Epithelial cell of proximal tubule (primary cell): Measurements from ENCODE around the gene NPIPB2. TPM values are rescaled to one million over a fixed set of nuclear protein-coding genes. Genes with fewer than 3 reads are reported as not detected.
"Not testable (repeated sequence)": the region's sequence is repeated elsewhere in the genome, so short reads cannot be mapped to it uniquely, and the experiment has no call there.

Source experiments
- DNase-seq: peaks from one replicate; pipeline ENCODE4 v3.0.0-alpha.2; 2011; ENCODE audit warnings: low read depth
- H3K4me3 ChIP-seq: 2 replicates; pipeline ENCODE4 v1.5.1; 2011; ENCODE audit warnings: low read depth, mild to moderate bottlenecking, low read length
- total RNA-seq: library from RNA; depleted of rRNA; stranded (reverse); fragments of >200 nt; gene quantifications from 2 replicates; pipeline ENCODE4 v1.2.3, GENCODE V29; 2015
- TF ChIP-seq, protein P1 (sequence below): conservative IDR thresholded peaks from 2 replicates; pipeline ENCODE4 v1.5.1; 2012; ENCODE audit warnings: low read depth, mild to moderate bottlenecking, low read length

Gene NPIPB2
- total RNA-seq, 1 donor from 2014 or later = not detected

DNA sequence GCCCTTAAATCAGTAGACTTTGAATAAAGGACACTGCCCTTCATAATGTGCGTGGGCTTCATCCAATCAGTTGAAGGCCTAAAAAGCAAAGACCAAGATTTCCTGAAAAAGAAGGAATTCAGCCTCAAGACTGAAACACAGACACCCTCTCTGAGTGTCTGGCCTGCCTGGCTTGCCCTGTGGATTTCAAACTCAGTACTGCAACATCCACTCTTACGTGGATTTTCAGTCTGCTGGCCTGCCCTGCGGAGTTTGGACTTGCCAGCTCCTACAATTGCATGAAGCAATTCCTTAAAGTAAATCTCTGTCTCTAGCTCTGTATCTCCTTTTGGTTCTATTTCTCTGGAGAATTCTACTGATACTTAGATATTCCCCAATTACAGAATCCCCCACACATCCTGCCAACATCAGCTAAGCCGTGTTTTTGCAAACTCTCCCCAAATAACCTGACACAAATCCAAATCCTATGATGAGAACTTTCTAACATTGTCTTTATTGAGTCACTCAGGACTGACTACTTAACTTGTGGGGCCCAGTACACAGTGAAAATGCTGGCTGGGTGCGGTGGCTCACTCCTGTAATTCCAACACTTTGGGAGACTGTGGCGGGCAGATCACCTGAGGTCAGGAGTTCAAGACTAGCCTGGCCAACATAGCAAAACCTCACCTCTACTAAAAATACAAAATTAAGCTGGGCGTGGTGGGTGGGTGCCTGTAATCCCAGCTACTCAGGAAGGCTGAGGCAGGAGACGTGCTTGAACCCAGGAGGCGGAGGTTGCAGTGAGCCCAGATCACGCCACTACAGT is 15.9 kb upstream of the NPIPB2 start:
- no peak for DNase-seq
- TF ChIP-seq, protein P1, sequence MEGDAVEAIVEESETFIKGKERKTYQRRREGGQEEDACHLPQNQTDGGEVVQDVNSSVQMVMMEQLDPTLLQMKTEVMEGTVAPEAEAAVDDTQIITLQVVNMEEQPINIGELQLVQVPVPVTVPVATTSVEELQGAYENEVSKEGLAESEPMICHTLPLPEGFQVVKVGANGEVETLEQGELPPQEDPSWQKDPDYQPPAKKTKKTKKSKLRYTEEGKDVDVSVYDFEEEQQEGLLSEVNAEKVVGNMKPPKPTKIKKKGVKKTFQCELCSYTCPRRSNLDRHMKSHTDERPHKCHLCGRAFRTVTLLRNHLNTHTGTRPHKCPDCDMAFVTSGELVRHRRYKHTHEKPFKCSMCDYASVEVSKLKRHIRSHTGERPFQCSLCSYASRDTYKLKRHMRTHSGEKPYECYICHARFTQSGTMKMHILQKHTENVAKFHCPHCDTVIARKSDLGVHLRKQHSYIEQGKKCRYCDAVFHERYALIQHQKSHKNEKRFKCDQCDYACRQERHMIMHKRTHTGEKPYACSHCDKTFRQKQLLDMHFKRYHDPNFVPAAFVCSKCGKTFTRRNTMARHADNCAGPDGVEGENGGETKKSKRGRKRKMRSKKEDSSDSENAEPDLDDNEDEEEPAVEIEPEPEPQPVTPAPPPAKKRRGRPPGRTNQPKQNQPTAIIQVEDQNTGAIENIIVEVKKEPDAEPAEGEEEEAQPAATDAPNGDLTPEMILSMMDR = no peak
- H3K4me3 ChIP-seq = no peak overlapping the region

DNA sequence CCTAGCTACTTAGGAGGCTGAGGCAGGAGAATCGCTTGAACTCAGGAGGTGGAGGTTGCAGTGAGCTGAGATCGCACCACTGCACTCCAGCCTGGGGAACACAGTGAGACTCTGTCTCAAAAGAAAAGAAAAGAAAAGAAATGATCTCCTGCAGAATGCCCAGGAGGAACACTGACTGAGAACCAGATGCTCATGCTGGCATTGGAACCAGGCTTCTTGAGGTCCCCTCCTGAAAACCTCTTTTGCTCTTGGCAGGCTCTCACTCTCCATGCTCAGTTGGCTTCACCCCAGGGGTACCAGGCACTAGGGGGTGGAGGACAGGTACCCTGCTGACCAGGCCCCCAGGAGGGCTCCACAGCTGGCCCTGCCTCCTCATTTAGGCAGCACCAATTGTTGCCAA is 14.7 kb upstream of the NPIPB2 start:
- H3K4me3 ChIP-seq = no peak overlapping the region
- TF ChIP-seq, protein P1 = no peak
- no peak for DNase-seq

DNA sequence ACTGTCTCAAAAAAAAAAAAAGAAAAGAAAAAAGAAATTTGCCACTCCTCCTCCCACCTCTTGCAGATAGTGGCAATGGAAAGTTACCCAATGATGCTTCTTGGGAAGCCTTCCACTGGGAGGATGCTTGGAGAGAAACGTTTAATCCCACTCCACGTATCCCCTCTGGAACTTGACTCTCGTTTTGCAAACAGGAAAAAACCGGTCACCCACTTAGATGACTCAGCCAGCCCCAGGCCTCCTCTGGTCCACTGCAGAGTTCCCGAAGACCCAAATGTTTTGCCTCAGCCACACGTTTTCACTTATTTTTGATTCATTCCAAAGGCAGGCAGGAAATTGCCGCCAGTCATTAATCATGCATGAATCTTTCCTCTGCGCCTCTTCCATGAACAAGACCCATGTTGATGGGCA is 13.9 kb upstream of the NPIPB2 start:
- no peak for DNase-seq
- TF ChIP-seq, protein P1 = no peak
- no peak overlapping the region for H3K4me3 ChIP-seq

DNA sequence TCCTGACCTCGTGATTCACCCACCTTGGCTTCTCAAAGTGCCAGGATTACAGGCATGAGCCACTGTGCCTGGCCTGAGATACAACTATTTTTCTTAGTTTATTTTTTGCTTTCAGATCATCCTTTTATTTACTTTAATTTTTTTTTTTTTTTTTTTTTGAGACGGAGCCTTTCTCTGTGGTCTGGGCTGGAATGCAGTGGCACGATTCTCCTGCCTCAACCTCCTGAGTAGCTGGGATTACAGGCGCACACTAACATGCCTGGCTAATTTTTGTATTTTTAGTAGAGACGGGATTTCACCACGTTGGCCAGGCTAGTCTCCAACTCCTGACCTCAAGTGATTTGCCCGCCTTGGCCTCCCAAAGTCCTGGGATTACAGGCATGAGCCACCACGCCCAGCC is 11.7 kb upstream of the NPIPB2 start:
- not testable (repeated sequence) for H3K4me3 ChIP-seq, DNase-seq

DNA sequence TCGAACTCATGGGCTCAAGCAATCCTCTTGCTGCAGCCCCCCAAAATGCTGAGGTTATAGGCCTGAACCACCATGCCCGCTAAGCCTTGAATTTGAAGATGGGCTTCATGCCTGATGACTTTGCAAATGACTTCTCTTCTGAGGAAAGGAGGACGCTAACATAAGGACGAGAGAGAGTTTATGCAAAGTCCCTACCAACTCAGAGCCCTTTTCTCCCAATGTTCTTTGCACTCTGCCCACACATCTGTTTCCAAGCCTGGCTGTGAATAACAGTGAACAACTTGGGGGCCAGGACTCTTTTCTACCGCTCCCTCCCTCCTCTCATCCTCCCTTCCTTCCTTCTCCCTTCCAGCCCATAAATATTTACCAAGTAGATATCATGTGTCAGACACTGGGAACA is 8.5 kb upstream of the NPIPB2 start:
- TF ChIP-seq, protein P1 = no peak
- DNase-seq = no peak
- no peak overlapping the region for H3K4me3 ChIP-seq

DNA sequence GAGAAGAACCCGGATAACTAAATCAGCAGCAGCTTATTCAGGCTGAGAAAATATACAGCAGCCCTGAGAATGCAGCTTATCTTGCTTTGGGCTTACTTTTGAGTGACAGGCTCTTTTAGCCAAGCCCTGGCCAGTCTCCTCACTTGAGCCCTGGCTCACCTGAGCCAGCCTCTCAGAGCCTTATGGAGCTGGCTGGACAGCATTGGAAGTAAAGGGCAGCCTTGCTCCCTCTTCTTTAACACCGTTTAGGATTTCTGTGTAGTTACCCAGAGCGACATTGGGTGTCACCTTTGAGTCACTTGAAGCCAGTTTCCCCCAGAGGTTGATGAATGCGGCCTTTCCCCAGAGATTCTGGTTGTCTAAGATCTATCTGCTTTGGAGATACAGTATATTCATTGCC is 7.7 kb upstream of the NPIPB2 start:
- DNase-seq = no peak
- TF ChIP-seq, protein P1 = peak; percentile 70
- H3K4me3 ChIP-seq = no peak overlapping the region

DNA sequence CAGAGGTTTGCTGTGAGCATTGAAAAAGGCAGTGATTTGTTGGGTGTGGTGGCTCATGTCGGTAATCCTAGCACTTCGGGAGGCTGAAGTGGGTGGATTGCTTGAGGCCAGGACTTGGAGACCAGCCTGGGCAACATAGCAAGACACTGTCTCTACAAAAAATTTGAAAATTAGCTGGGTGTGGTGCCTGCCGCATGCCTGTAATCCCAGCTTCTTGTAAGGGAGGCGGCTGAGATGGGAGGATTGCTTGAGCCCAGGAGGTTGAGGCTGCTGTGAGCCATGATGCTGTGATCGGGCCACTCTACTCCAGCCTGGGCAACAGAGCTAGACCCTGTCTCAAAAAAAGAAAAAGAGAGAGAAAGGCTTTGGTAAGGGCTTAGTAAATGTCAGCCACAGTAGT is 7.0 kb upstream of the NPIPB2 start:
- TF ChIP-seq, protein P1 = no peak
- no peak for DNase-seq

More for the DNA sequence above, 7.0 kb upstream of the NPIPB2 start:
- H3K4me3 ChIP-seq = no peak overlapping the region
